Sigmoid colon (tissue), 3 donors: ENCODE measurements around the gene ABCC1.

Experiments used
- CTCF ChIP-seq, 4 experiments: fragments of 450-650 bp in 3 of 4; fragments of 200-600 bp in 1 of 4; IDR thresholded peaks; one replicate each; pipeline ENCODE4 v1.5.1; 2016 to 2019; ENCODE audit warnings: antibody characterized with exemption in 4 of 4, mild to moderate bottlenecking in 3 of 4, moderate library complexity in 2 of 4
- POLR2A ChIP-seq, 2 donors: fragments of 450-650 bp; IDR thresholded peaks; one replicate each; pipeline ENCODE4 v1.6.1; 2016; ENCODE audit warnings: antibody characterized with exemption in 2 of 2, mild to moderate bottlenecking in 2 of 2, moderate library complexity in 2 of 2

GRCh38 chr16:16100631-16101030 is 151.2 kb downstream of the ABCC1 start:
- no peak for TF ChIP-seq CTCF (IDR thresholded peaks at IDR 0.05)
- TF ChIP-seq POLR2A (IDR thresholded peaks at IDR 0.05): no peak
